Endothelial cell of umbilical vein (primary cell): Measurements from ENCODE around the gene IQSEC3. TPM values are rescaled to one million over a fixed set of nuclear protein-coding genes. Genes with fewer than 3 reads are reported as not detected.

Source experiments
- BruUV-seq: library from RNA; stranded (reverse); fragments of 400-500 nt; replicated peaks from 2 replicates; lab custom pipeline; 2021; lab: Mats Ljungman, UMichigan
- CTCF ChIA-PET: fragments of 300-600, 350-600 bp; sonication (Branson Sonifier 250); formaldehyde crosslinking; loops from one replicate; lab custom pipeline; 2021; ENCODE audit warnings: antibody characterized with exemption, inconsistent platforms; lab: Charles Lee
- POLR2A ChIA-PET: fragments of 300-600, 350-600 bp; sonication (Branson Sonifier 250); formaldehyde crosslinking; loops from one replicate; lab custom pipeline; 2021; ENCODE audit warnings: antibody characterized with exemption, inconsistent platforms; lab: Charles Lee
- DNase-seq: peaks from one replicate; pipeline ENCODE4 v3.0.0-alpha.2; 2011; ENCODE audit warnings: low read depth, low spot score
- FAIRE-seq: peaks from 2 replicates; lab custom pipeline; 2011; peaks lifted over from hg19 to GRCh38; lab: Jason Lieb, UNC
- H2AFZ ChIP-seq: 2 replicates; pipeline ENCODE4 v1.6.0; 2012; ENCODE audit warnings: low read depth, low read length, control low read depth, inconsistent platforms
- H3K27ac ChIP-seq: 2 replicates; pipeline ENCODE4 v1.5.1; 2011; ENCODE audit warnings: low read depth, mild to moderate bottlenecking, control low read depth, low read length, moderate library complexity; ENCODE audit not compliant: insufficient read depth
- H3K27me3 ChIP-seq, 2 experiments: 2 replicates each; pipeline versions ENCODE4 v1.6.0 to v1.6.1; 2011; ENCODE audit warnings: low read length in 2 of 2, mixed read lengths in 1 of 2; ENCODE audit not compliant: control insufficient read depth in 2 of 2, insufficient read depth in 2 of 2
- H3K36me3 ChIP-seq, 2 experiments: 2 replicates in 1 of 2; 3 replicates in 1 of 2; pipeline ENCODE4 v1.5.1; 2011; ENCODE audit warnings: low read length in 2 of 2, mild to moderate bottlenecking in 1 of 2, moderate library complexity in 1 of 2; ENCODE audit not compliant: control insufficient read depth in 2 of 2, insufficient read depth in 2 of 2; ENCODE audit errors: extremely low read depth in 1 of 2
- H3K4me1 ChIP-seq: 3 replicates; pipeline ENCODE4 v1.5.1; 2011; ENCODE audit warnings: mild to moderate bottlenecking, low read length; ENCODE audit not compliant: control insufficient read depth, insufficient read depth; ENCODE audit errors: extremely low read depth
- H3K4me2 ChIP-seq: 2 replicates; pipeline ENCODE4 v1.6.1; 2011; ENCODE audit warnings: low read length, control low read depth, mixed read lengths; ENCODE audit not compliant: insufficient read depth
- H3K4me3 ChIP-seq, 3 experiments: fragments of 200-600 bp in 1 of 3; sonication (generic), shearing (Covaris generic) in 1 of 3; replicated peaks in 1 of 3; 2 replicates each; pipeline ENCODE4 v1.5.1; 2011 to 2016; ENCODE audit warnings: control low read depth in 3 of 3, low read length in 3 of 3, mild to moderate bottlenecking in 2 of 3, inconsistent platforms in 1 of 3, low read depth in 1 of 3, moderate library complexity in 1 of 3; ENCODE audit not compliant: insufficient read depth in 1 of 3
- H3K79me2 ChIP-seq: 2 replicates; pipeline ENCODE4 v1.6.0; 2012; ENCODE audit warnings: low read length, inconsistent platforms; ENCODE audit not compliant: control insufficient read depth, insufficient read depth
- H3K9ac ChIP-seq: replicated peaks from 2 replicates; pipeline ENCODE3; 2011; ENCODE audit warnings: low read length, control low read depth; ENCODE audit not compliant: insufficient read depth; ENCODE audit errors: extremely low read depth
- H3K9me1 ChIP-seq: replicated peaks from 3 replicates; pipeline ENCODE4 v1.6.0; 2011; ENCODE audit warnings: mild to moderate bottlenecking, low read length; ENCODE audit not compliant: control insufficient read depth, insufficient read depth; ENCODE audit errors: extremely low read depth
- H3K9me3 ChIP-seq: replicated peaks from 2 replicates; pipeline ENCODE4 v1.5.1; 2012; ENCODE audit warnings: low read length, inconsistent platforms; ENCODE audit not compliant: control insufficient read depth, insufficient read depth
- H4K20me1 ChIP-seq: replicated peaks from 2 replicates; pipeline ENCODE3; 2011; ENCODE audit warnings: mild to moderate bottlenecking, low read length; ENCODE audit not compliant: control insufficient read depth, insufficient read depth; ENCODE audit errors: extremely low read depth
- CTCF ChIP-seq, 2 donors: IDR thresholded peaks; 1 replicate in 1 of 2; 2 replicates in 1 of 2; pipeline ENCODE4 v1.5.1; 2011; ENCODE audit warnings: low read length in 2 of 2, mild to moderate bottlenecking in 2 of 2, moderate library complexity in 2 of 2, control low read depth in 1 of 2, inconsistent platforms in 1 of 2, low read depth in 1 of 2; ENCODE audit not compliant: insufficient read depth in 1 of 2; ENCODE audit errors: extremely low read depth in 1 of 2
- EZH2 ChIP-seq: IDR thresholded peaks from 2 replicates; pipeline ENCODE4 v1.6.1; 2012; ENCODE audit warnings: borderline replicate concordance, low read depth, mild to moderate bottlenecking, moderate library complexity, low read length, inconsistent platforms; ENCODE audit not compliant: severe bottlenecking
- FOS ChIP-seq: IDR thresholded peaks from 2 replicates; pipeline ENCODE4 v1.6.1; 2011; ENCODE audit warnings: mild to moderate bottlenecking, low read length, moderate library complexity, borderline replicate concordance; ENCODE audit not compliant: insufficient read depth
- GATA2 ChIP-seq: IDR thresholded peaks from 2 replicates; pipeline ENCODE4 v1.7.0; 2011; ENCODE audit warnings: low read depth, mild to moderate bottlenecking, moderate library complexity, mixed read lengths, low read length; ENCODE audit not compliant: insufficient read length, insufficient read depth
- JUN ChIP-seq: IDR thresholded peaks from 2 replicates; pipeline ENCODE4 v1.6.1; 2011; ENCODE audit warnings: borderline replicate concordance, low read depth; ENCODE audit not compliant: insufficient read length, insufficient read depth
- MYC ChIP-seq: IDR thresholded peaks from one replicate; pipeline ENCODE4 v1.6.1; 2011; ENCODE audit warnings: mild to moderate bottlenecking, low read depth, low read length
- POLR2A ChIP-seq: IDR thresholded peaks from 2 replicates; pipeline ENCODE4 v1.6.1; 2012; ENCODE audit warnings: low read depth, mild to moderate bottlenecking, control low read depth, low read length
- POLR2AphosphoS5 ChIP-seq: IDR thresholded peaks from 2 replicates; pipeline ENCODE4 v1.6.1; 2012; ENCODE audit warnings: low read depth, mild to moderate bottlenecking, control low read depth, low read length, moderate library complexity; ENCODE audit not compliant: insufficient read depth
- dilution Hi-C: fragments of 300-500 bp; cut with MboI; formaldehyde crosslinking; loops from one replicate; pipeline ENCODE4 v1.15.0; 2019; ENCODE audit warnings: low sequenced_read_pairs; ENCODE audit not compliant: extremely low pct_ligation_motif_present
- intact Hi-C: fragments of 100-400 bp; cut with micrococcal nuclease; formaldehyde crosslinking; loops from one replicate; pipeline ENCODE4 v1.10.0; 2022
- polyA plus RNA-seq, 4 experiments: library from polyadenylated mRNA; depleted of rRNA in 3 of 4; stranded (reverse) in 3 of 4; unstranded in 1 of 4; fragments of >200 nt; gene quantifications; 2 replicates each; pipeline versions ENCODE4 v1.2.1 to v1.2.3, GENCODE V29; 2011 to 2012; ENCODE audit warnings: missing spikeins in 1 of 4
- total RNA-seq: library from RNA; stranded (reverse); gene quantifications from 2 replicates; pipeline ENCODE4 v1.2.3, GENCODE V29; 2021
- TF ChIP-seq, protein P1 (sequence below): IDR thresholded peaks from 2 replicates; pipeline ENCODE4 v1.6.1; 2011; ENCODE audit not compliant: insufficient read depth, insufficient read length

The IQSEC3 gene
- total and polyA plus RNA-seq, 2 donors (not counting 3 experiments of a cell fraction or from before 2014, with no cell fraction given), result not detected

DNA sequence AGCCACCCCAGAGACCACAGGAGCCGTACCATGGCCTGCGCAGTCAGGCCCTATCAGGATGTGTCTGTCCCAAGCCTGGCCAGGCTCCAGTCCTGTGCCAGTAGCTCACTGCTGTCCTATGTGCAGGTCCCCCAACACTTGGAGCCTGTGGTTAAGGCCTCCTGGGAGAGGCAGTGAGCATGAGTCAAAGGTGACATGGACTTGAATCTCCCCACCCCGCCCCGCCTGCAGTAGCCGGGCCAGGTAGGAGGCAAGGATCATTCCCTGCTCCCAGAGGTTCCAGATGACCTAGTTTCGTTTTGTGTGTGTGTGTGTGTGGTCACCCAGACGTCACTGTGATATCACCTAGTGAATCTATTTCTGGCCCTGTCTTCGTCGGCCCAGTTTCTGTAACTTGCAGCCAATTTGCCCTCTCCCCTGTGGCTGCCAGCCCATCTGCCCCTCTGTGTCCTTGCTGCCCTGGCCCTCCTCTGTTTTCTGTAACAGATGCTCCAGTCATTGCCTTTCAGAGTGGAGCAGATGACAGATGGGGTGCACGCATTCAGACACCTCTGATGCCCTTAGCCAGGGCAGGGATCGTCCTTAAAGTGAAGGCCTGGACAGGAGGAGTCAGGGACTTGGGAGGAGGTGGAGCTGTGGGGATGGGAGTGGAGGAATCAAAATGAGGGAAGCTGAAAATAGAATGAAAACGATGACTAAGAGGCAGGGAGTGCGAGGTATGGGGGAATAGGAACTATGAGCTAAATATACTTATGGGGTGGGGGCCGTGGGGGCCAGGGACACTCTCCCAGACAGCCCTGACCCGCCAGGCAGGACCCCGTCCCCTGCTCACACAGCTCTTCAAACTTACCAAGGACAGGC lies 110.0 kb downstream of the IQSEC3 start:
- ChIA-PET POLR2A (no interaction called here), CTCF (no interaction called here)
- TF ChIP-seq EZH2, result no peak
- no peak for TF ChIP-seq FOS
- intact Hi-C loops (no loop called here), dilution Hi-C loops (no loop called here)
- no peak overlapping the region for H3K4me2 ChIP-seq
- BruUV-seq, result no TSS peak
- no peaks in the 10 kb centered on the region for H3K9me1 ChIP-seq
- no peak overlapping the region for H3K9ac ChIP-seq
- DNase-seq (no peak), FAIRE-seq (no peak)
- no peak overlapping the region for H3K4me3 ChIP-seq
- no peaks in the 10 kb centered on the region for H3K9me3 ChIP-seq
- no peak overlapping the region for H3K27ac ChIP-seq
- no peaks in the 10 kb centered on the region for H3K36me3 ChIP-seq
- H3K4me1 ChIP-seq, result no peaks in the 10 kb centered on the region
- H2AFZ ChIP-seq, result no peak overlapping the region
- no peaks in the 10 kb centered on the region for H3K79me2 ChIP-seq
- peaks cover 0 to 2% of the 10 kb centered on the region in 2 experiments for H3K27me3 ChIP-seq
- H4K20me1 ChIP-seq, result no peaks in the 10 kb centered on the region

GRCh38 chr12:177336-177979 lies 110.9 kb downstream of the IQSEC3 start:
- H3K9ac ChIP-seq, result no peak overlapping the region
- POLR2A ChIA-PET, result no interaction called here
- no peaks in the 10 kb centered on the region for H3K79me2 ChIP-seq
- H3K9me3 ChIP-seq, result no peaks in the 10 kb centered on the region
- H3K9me1 ChIP-seq, result no peaks in the 10 kb centered on the region
- H3K4me2 ChIP-seq, result no peak overlapping the region
- no TSS peak for BruUV-seq
- H2AFZ ChIP-seq, result no peak overlapping the region
- dilution Hi-C loops (no loop called here), intact Hi-C loops (no loop called here)
- DNase-seq, result no peak
- no peaks in the 10 kb centered on the region for H3K4me1 ChIP-seq
- no peak for FAIRE-seq
- TF ChIP-seq POLR2AphosphoS5 (no peak), EZH2 (no peak), POLR2A (no peak), CTCF (IDR thresholded peaks at IDR 0.05; ENCODE audit: extremely low read depth in 1 of 2, insufficient read depth in 1 of 2, low read depth in 1 of 2, low read length in 2 of 2) (no peak), MYC (no peak), GATA2 (no peak), JUN (no peak), FOS (no peak)
- TF ChIP-seq, protein P1, sequence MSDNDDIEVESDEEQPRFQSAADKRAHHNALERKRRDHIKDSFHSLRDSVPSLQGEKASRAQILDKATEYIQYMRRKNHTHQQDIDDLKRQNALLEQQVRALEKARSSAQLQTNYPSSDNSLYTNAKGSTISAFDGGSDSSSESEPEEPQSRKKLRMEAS, result no peak
- H3K27me3 ChIP-seq, result peaks cover 0 to under 1% of the 10 kb centered on the region in 2 experiments
- no peaks in the 10 kb centered on the region for H4K20me1 ChIP-seq
- no peaks in the 10 kb centered on the region for H3K36me3 ChIP-seq
- CTCF ChIA-PET, result no interaction called here
- no peak overlapping the region for H3K4me3 ChIP-seq
- H3K27ac ChIP-seq, result no peak overlapping the region
